HG03457 (cell line): ENCODE results near the gene AMBP.

Source experiments
- ATAC-seq: cut with Tn5 transposase; IDR thresholded peaks from one replicate; pipeline ENCODE4 v1.9.1; 2021; ENCODE audit warnings: moderate number of reproducible peaks; ENCODE audit not compliant: unreplicated experiment

AMBP gene

GRCh38 chr9:114078021-114078780 is at the start of gene AMBP:
AMBP (minus strand) TSS chr9:114078300; CDS start chr9:114078209, 91 bp downstream.
- ATAC-seq = no peak

- ATAC-seq = no peak
These were observed 48.4 kb upstream of the AMBP start for GRCh38 chr9:114126247-114127060.

GRCh38 chr9:114125476-114126013 is 47.4 kb upstream of the AMBP start:
- ATAC-seq = no peak

GRCh38 chr9:114124666-114125475 is 46.8 kb upstream of the AMBP start:
- ATAC-seq = no peak

- no peak for ATAC-seq
These were observed 46.0 kb upstream of the AMBP start for GRCh38 chr9:114124138-114124537.

- no peak for ATAC-seq
These were observed 45.2 kb upstream of the AMBP start for GRCh38 chr9:114123031-114123977.

GRCh38 chr9:114122136-114123027 is 44.3 kb upstream of the AMBP start:
- no peak for ATAC-seq

- no peak for ATAC-seq
These were observed 43.4 kb upstream of the AMBP start for GRCh38 chr9:114121227-114122135.

GRCh38 chr9:114120192-114121014 is 42.3 kb upstream of the AMBP start:
- no peak for ATAC-seq

GRCh38 chr9:114119242-114120191 is 41.4 kb upstream of the AMBP start:
- no peak for ATAC-seq

- no peak for ATAC-seq
These were observed 40.1 kb upstream of the AMBP start for GRCh38 chr9:114117996-114118830.

- ATAC-seq = no peak
These were observed 39.5 kb upstream of the AMBP start for GRCh38 chr9:114117614-114117995.

GRCh38 chr9:114116126-114116747 is 38.1 kb upstream of the AMBP start:
- no peak for ATAC-seq

GRCh38 chr9:114115654-114116125 is 37.6 kb upstream of the AMBP start:
- no peak for ATAC-seq
